Osteoblast (primary cell): ENCODE data around the gene SRP14. TPM values are rescaled to one million over a fixed set of nuclear protein-coding genes. Genes with fewer than 3 reads are reported as not detected.

Source experiments
- DNase-seq: peaks from one replicate; pipeline ENCODE4 v3.0.0; 2011; ENCODE audit warnings: low spot score, mixed read lengths; ENCODE audit not compliant: insufficient read length; ENCODE audit errors: missing footprints
- H2AFZ ChIP-seq: 2 replicates; pipeline ENCODE4 v1.6.0; 2011; ENCODE audit warnings: mild to moderate bottlenecking, low read length
- H3K27ac ChIP-seq: 2 replicates; pipeline ENCODE4 v1.5.1; 2011; ENCODE audit warnings: mild to moderate bottlenecking, low read depth, low read length, moderate library complexity
- H3K27me3 ChIP-seq: 2 replicates; pipeline ENCODE4 v1.6.0; 2012; ENCODE audit warnings: mild to moderate bottlenecking, control low read depth, inconsistent platforms, low read length, moderate library complexity; ENCODE audit not compliant: insufficient read depth
- H3K36me3 ChIP-seq: 2 replicates; pipeline ENCODE4 v1.5.1; 2011; ENCODE audit warnings: mild to moderate bottlenecking, low read length, control low read depth, moderate library complexity; ENCODE audit not compliant: insufficient read depth
- H3K4me1 ChIP-seq: 2 replicates; pipeline ENCODE4 v1.5.1; 2011; ENCODE audit warnings: mild to moderate bottlenecking, low read length, control low read depth, moderate library complexity; ENCODE audit not compliant: insufficient read depth
- H3K4me2 ChIP-seq: 2 replicates; pipeline ENCODE4 v1.6.0; 2011; ENCODE audit warnings: mild to moderate bottlenecking, low read length; ENCODE audit not compliant: insufficient read depth
- H3K4me3 ChIP-seq: fragments of 200-600 bp; sonication (generic); 3 replicates; pipeline ENCODE4 v1.5.1; 2012; ENCODE audit warnings: mild to moderate bottlenecking, low read length, inconsistent platforms; ENCODE audit not compliant: insufficient read depth
- H3K79me2 ChIP-seq: 2 replicates; pipeline ENCODE4 v1.6.0; 2012; ENCODE audit warnings: mild to moderate bottlenecking, low read length, control low read depth, inconsistent platforms; ENCODE audit not compliant: insufficient read depth
- H3K9me3 ChIP-seq: 2 replicates; pipeline ENCODE4 v1.5.1; 2011; ENCODE audit warnings: low read depth, low read length, control low read depth
- H4K20me1 ChIP-seq: 2 replicates; pipeline ENCODE4 v1.6.0; 2012; ENCODE audit warnings: mild to moderate bottlenecking, low read length, control low read depth; ENCODE audit not compliant: insufficient read depth
- total RNA-seq: library from RNA; depleted of rRNA; stranded (reverse); fragments of >200 nt; gene quantifications from 2 replicates; pipeline ENCODE4 v1.2.3, GENCODE V29; 2012
- TF ChIP-seq, protein P1 (sequence below): IDR thresholded peaks from 2 replicates; pipeline ENCODE4 v1.5.1; 2011; ENCODE audit warnings: mild to moderate bottlenecking, low read depth, low read length, moderate library complexity; ENCODE audit errors: extremely low read depth

SRP14 gene
- total RNA-seq, 1 donor = 81.4 TPM

DNA sequence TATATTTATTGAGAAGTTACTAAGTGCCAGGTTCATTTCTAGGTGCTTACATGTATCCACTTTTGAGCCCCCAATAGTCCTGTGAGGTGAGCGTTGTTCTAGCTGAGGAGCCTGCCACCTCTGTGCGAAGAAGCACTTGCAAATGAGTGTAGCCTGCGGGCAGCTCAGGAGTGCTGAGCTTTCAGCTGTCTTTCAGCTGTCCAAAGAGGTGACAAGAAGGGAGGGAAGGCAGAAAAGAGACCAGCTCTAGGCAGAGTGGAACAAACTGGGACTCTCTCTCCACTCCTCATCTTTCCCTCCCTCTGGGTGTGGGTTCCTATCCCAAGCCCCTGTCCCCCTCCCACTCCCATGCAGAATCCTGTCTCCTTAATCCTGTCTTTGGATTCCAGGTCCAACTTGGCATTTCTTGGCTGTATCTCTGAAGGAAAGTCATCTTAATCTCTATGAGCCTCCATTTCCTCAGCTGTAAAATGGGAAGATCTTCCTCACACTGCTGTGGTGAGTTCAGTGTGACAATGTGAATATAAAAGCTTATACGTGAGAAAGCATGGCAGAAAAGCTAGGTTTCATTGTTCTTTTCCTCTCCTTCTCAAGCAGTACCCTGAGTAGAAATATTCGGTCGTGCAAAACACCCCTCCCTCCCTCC, 6.7 kb upstream of the SRP14 start:
- H3K9me3 ChIP-seq = no peaks in the 10 kb centered on the region
- no peaks in the 10 kb centered on the region for H3K27me3 ChIP-seq
- no peak overlapping the region for H3K27ac ChIP-seq
- no peak overlapping the region for H3K4me3 ChIP-seq
- H3K4me1 ChIP-seq = peaks cover 27% of the 10 kb centered on the region
- no peaks in the 10 kb centered on the region for H3K36me3 ChIP-seq
- H2AFZ ChIP-seq = no peak overlapping the region
- no peaks in the 10 kb centered on the region for H3K79me2 ChIP-seq
- peak overlapping the region; percentile 77 for H3K4me2 ChIP-seq
- no peak for DNase-seq
- H4K20me1 ChIP-seq = no peaks in the 10 kb centered on the region
- TF ChIP-seq, protein P1, sequence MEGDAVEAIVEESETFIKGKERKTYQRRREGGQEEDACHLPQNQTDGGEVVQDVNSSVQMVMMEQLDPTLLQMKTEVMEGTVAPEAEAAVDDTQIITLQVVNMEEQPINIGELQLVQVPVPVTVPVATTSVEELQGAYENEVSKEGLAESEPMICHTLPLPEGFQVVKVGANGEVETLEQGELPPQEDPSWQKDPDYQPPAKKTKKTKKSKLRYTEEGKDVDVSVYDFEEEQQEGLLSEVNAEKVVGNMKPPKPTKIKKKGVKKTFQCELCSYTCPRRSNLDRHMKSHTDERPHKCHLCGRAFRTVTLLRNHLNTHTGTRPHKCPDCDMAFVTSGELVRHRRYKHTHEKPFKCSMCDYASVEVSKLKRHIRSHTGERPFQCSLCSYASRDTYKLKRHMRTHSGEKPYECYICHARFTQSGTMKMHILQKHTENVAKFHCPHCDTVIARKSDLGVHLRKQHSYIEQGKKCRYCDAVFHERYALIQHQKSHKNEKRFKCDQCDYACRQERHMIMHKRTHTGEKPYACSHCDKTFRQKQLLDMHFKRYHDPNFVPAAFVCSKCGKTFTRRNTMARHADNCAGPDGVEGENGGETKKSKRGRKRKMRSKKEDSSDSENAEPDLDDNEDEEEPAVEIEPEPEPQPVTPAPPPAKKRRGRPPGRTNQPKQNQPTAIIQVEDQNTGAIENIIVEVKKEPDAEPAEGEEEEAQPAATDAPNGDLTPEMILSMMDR = no peak

DNA sequence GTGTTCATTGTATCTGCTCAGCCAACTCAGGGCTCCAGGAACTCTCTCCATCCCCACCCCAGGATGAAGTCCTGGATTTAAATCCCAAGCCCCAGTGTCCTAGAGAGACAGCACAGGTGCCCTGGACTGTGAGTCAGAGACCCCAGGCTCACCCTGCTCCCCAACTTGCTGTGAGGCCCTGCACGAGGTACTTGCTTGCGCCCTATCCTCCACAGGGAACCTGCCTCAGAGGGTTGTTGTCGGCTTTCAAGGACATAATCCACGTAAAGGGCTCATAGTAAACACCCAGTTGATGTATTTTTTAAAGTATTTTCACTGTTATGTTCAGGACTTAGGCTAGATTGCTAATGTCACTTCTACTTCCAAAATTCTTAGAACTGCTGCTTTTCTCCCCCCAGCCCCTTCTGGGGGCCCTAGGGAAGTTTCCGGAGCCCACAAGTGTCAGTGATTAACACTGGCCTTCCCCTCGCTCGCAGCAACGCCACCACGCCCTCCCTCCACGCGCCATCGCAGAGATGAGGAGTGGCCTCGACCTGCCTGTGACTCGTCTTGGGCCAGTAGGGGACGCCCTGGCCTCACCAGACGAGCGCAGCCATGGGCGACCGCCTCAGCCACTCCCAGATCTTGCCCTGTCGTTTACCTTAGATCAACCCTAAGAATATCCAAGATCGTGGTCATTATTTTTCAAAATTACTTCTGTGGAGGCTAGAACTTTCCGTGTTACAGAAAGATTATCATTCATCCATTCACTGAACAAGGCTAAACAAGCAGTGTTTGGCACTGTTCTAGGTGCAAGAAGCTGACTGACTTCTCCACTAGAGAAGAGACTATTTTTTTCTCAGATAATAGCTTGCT, 6.0 kb upstream of the SRP14 start:
- Histone ChIP-seq H3K79me2 (peaks cover 5% of the 10 kb centered on the region), H3K36me3 (no peaks in the 10 kb centered on the region), H4K20me1 (no peaks in the 10 kb centered on the region), H3K9me3 (no peaks in the 10 kb centered on the region), H2AFZ (peak overlapping the region; percentile 45), H3K4me1 (peaks cover 27% of the 10 kb centered on the region), H3K4me2 (peak overlapping the region; percentile 77), H3K4me3 (peak overlapping the region; percentile 55), H3K27ac (no peak overlapping the region), H3K27me3 (no peaks in the 10 kb centered on the region)
- TF ChIP-seq, protein P1 = peak; percentile 98
- peak; percentile 96 for DNase-seq

DNA sequence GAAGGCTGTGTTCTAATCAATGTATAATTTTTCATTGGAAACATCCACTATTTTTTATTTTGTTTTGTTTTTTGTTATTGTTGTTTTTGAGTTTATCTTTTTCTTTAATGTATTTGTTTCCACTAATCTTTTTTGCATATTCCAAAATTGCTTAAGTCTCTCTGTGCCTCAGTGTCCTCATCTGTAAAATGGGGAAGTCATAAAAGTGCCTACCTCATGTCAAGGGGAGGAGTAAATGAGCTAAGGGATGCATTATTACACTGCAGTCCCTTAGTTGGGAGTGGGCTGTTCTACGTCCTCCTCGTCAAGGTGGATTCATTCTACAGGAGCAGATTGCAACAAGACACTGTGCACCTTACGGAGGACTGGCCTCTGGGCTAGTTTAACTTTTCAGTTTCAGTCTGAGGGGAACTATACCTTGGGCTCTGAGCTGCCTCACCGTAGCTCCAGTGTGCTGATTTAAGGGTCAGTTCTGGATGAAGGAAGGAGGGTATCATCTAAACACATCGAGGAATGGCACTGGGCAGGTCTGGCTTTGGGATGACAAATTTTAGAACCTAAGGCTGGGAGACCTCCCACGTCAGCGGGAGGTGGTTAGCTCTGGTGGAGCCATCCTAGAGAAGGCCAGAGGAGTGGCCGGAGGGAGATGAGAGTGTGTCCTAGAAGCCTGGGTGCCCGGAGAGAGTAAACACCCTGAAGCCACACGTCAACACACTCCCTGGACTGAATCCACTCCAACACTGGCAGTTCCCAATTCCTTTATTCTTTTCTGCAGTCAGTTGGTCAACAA, 5.1 kb upstream of the SRP14 start:
- TF ChIP-seq, protein P1 = no peak
- no peak overlapping the region for H2AFZ ChIP-seq

More for the DNA sequence above, 5.1 kb upstream of the SRP14 start:
- no peak for DNase-seq
- H3K9me3 ChIP-seq = no peaks in the 10 kb centered on the region
- no peaks in the 10 kb centered on the region for H3K27me3 ChIP-seq
- H3K27ac ChIP-seq = no peak overlapping the region
- H3K4me2 ChIP-seq = no peak overlapping the region
- H3K4me1 ChIP-seq = peaks cover 27% of the 10 kb centered on the region
- peaks cover 9% of the 10 kb centered on the region for H3K79me2 ChIP-seq
- no peaks in the 10 kb centered on the region for H4K20me1 ChIP-seq
- no peaks in the 10 kb centered on the region for H3K36me3 ChIP-seq
- H3K4me3 ChIP-seq = no peak overlapping the region
